Esophagus squamous epithelium (tissue), 5 donors: ENCODE data around the gene RMND5A. TPM values are rescaled to one million over a fixed set of nuclear protein-coding genes. Genes with fewer than 3 reads are reported as not detected.

Experiments used
- DNase-seq: peaks from one replicate; lab custom pipeline; 2025; lab: John Stamatoyannopoulos, UW
- H3K27ac ChIP-seq, 4 donors: fragments of 200-600 bp; sonication (generic); one replicate each; pipeline ENCODE4 v1.5.1; 2016 to 2019; ENCODE audit warnings: mild to moderate bottlenecking in 1 of 4
- H3K27me3 ChIP-seq, 4 donors: fragments of 200-600 bp; sonication (generic); 1 replicate in 3 of 4; 2 replicates in 1 of 4; pipeline versions ENCODE4 v1.5.1 to v1.6.0; 2017 to 2021; ENCODE audit warnings: antibody characterized with exemption in 1 of 4
- H3K36me3 ChIP-seq, 3 donors: fragments of 200-600 bp; sonication (generic); one replicate each; pipeline ENCODE4 v1.5.1; 2016 to 2019
- H3K4me1 ChIP-seq, 3 donors: fragments of 200-600 bp; sonication (generic); one replicate each; pipeline ENCODE4 v1.5.1; 2017 to 2019
- H3K4me3 ChIP-seq, 4 donors: fragments of 200-600 bp; sonication (generic); 1 replicate in 3 of 4; 2 replicates in 1 of 4; pipeline ENCODE4 v1.5.1; 2016 to 2019; ENCODE audit warnings: mild to moderate bottlenecking in 2 of 4, moderate library complexity in 1 of 4
- H3K9me3 ChIP-seq, 3 donors: fragments of 200-600 bp; sonication (generic); one replicate each; pipeline ENCODE4 v1.5.1; 2016 to 2019
- POLR2A ChIP-seq, 4 donors: fragments of 450-650 bp; IDR thresholded peaks; one replicate each; pipeline ENCODE4 v1.6.1; 2017; ENCODE audit warnings: antibody characterized with exemption in 4 of 4, mild to moderate bottlenecking in 4 of 4, moderate library complexity in 3 of 4
- WGBS, 2 donors: methylation state at CpG; one replicate each; pipeline ENCODE4 v1.1.5; 2018; 5-methylcytosine and 5-hydroxymethylcytosine counted together
- intact Hi-C: fragments of 100-400 bp; cut with DNase I; formaldehyde crosslinking; loops from one replicate; pipeline ENCODE4 v1.15.0; 2022
- total RNA-seq, 4 donors: library from RNA; depleted of rRNA; stranded (reverse); fragments of >200 nt; gene quantifications; one replicate each; pipeline ENCODE4 v1.1.0, GENCODE V29; 2016
- TF ChIP-seq, protein P1 (sequence below), 6 experiments: fragments of 450-650 bp in 4 of 6; fragments of 200-600 bp in 2 of 6; sonication (generic) in 2 of 6; IDR thresholded peaks; one replicate each; pipeline ENCODE4 v1.5.1; 2016 to 2019; ENCODE audit warnings: antibody characterized with exemption in 6 of 6, mild to moderate bottlenecking in 4 of 6, moderate library complexity in 4 of 6
- donor health status: DM: yes; HTN: yes; CAD: no.

RMND5A gene
- total RNA-seq, 4 donors from 2014 or later: 36.0 to 65.4 (median 48.7) TPM

DNA sequence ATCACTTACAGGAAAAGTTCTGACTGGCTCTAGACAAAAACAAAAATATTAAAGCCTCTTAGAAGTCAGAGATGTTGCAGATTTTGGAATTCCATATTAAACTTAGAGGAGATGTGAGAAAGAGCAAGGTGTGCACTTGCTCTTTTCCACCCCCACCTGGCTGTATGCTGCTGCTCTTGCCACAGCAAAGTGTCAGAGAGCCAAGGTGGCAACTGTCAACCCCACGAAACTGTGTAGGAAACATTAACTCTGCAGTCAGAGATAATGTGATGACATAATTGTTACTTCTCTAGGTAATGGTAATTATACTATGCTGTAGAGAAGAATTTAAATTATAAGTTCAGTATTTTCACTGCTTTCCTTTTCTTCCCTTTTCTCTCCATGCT, 45.2 kb downstream of the RMND5A start:
- Histone ChIP-seq H3K4me3 (no peak overlapping the region), H3K9me3 (no peaks in the 10 kb centered on the region), H3K36me3 (peaks cover 0 to 54% (median 8%) of the 10 kb centered on the region in 3 donors), H3K4me1 (peaks cover 0 to 8% (median 0%) of the 10 kb centered on the region in 3 donors), H3K27me3 (no peaks in the 10 kb centered on the region), H3K27ac (no peak overlapping the region)
- WGBS, 2 donors: 57 to 75% methylated on average over 1 of the region's 1 CpG
- no peak for TF ChIP-seq POLR2A (IDR thresholded peaks at IDR 0.05)
- TF ChIP-seq, protein P1, sequence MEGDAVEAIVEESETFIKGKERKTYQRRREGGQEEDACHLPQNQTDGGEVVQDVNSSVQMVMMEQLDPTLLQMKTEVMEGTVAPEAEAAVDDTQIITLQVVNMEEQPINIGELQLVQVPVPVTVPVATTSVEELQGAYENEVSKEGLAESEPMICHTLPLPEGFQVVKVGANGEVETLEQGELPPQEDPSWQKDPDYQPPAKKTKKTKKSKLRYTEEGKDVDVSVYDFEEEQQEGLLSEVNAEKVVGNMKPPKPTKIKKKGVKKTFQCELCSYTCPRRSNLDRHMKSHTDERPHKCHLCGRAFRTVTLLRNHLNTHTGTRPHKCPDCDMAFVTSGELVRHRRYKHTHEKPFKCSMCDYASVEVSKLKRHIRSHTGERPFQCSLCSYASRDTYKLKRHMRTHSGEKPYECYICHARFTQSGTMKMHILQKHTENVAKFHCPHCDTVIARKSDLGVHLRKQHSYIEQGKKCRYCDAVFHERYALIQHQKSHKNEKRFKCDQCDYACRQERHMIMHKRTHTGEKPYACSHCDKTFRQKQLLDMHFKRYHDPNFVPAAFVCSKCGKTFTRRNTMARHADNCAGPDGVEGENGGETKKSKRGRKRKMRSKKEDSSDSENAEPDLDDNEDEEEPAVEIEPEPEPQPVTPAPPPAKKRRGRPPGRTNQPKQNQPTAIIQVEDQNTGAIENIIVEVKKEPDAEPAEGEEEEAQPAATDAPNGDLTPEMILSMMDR (IDR thresholded peaks at IDR 0.05): no peak
- intact Hi-C loops: no loop called here
- no peak for DNase-seq

DNA sequence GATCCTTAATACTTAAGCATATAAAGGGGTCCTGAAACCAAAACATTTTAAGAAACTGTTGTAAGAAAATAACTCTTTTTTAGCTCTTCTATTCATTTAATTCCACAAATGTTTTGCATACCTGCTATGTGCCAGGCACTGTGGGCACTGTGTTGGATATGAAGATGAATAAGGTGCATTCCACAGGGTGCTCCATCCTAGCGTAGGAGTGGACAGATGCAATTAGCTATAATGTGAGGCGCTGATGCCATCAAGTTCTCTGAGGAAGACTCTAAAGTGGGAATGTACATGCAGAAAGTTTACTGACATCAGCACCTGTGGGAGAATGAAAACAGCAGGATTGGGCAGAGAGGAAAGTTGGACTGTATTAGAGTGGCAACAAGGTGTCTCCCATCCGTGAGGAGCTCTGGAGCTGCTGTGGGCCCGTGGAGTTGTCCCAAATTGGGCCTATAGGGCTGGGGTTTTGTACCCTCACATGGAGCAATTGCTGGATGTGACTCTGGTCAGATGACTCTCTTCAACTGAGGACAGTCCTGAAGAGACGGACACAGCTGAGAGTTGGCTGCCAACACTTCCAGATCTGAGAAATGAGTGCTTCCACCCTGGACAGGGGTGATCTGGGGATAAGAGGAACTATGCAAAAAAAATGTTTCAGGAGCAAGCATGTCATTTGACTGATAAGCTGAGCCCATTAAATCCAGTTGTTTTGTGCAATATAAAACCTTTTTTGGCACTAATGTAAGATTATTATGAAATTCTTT, 48.3 kb downstream of the RMND5A start:
- no peak for DNase-seq
- H3K9me3 ChIP-seq: no peaks in the 10 kb centered on the region
- no peaks in the 10 kb centered on the region for H3K27me3 ChIP-seq
- peaks cover 0 to 8% (median 0%) of the 10 kb centered on the region in 3 donors for H3K4me1 ChIP-seq
- H3K27ac ChIP-seq: no peak overlapping the region
- TF ChIP-seq, protein P1 (IDR thresholded peaks at IDR 0.05): no peak
- no peak for TF ChIP-seq POLR2A (IDR thresholded peaks at IDR 0.05)
- peaks cover 0 to 84% (median 27%) of the 10 kb centered on the region in 3 donors for H3K36me3 ChIP-seq
- H3K4me3 ChIP-seq: no peak overlapping the region
- intact Hi-C loops: no loop called here
- 91 to 95% methylated on average over 5 of the region's 5 CpGs for WGBS, 2 donors

DNA sequence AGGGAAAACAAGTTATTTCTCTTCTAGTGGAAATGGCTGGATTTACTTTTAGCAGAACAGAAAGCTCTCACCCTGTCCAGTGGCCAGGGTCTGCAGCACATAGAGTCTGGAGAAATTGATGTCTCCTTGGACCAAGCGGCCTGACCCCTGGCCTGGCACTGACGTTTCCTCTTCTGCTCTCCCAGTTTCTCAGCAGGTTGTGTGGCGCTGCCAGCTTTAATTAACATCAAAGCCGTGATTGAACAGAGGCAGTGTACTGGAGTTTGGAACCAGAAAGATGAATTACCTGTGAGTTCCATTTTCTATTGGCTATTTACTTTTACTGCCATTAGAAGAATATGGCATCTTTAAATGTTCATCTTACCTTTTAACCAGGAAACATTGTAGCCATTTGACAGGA, 49.7 kb downstream of the RMND5A start:
- Histone ChIP-seq H3K27me3 (no peaks in the 10 kb centered on the region), H3K4me3 (no peak overlapping the region), H3K4me1 (peaks cover 0 to 3% (median 0%) of the 10 kb centered on the region in 3 donors), H3K9me3 (no peaks in the 10 kb centered on the region), H3K27ac (no peak overlapping the region), H3K36me3 (peaks cover 0 to 98% (median 28%) of the 10 kb centered on the region in 3 donors)
- 87 to 88% methylated on average over 3 to 4 of the region's 4 CpGs for WGBS, 2 donors
- intact Hi-C loops: no loop called here
- TF ChIP-seq, protein P1 (IDR thresholded peaks at IDR 0.05): no peak
- TF ChIP-seq POLR2A (IDR thresholded peaks at IDR 0.05): no peak
- no peak for DNase-seq

DNA sequence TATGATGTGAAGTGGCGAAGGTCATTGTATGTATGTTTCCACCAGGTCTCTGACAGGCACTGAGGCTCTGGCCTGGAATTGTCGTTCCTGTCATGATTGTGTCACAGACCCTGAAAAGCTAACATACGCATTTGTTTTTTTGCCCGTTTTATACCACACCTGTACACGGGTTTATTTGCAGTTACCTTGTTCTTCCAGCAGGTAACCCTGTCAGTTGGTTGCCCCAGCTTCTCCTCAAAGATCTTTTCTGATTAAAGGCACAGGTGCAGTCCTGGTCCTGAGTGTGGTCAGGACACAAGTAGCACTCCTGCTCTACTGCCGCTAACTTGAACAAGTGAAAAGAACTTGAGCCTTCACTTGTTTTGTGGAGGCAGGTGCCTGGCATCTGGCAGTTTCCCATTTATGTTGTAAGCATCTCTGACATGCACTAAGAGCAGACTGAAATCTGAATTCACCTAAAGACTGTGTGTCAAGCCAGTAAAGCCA, 50.8 kb downstream of the RMND5A start:
- H3K9me3 ChIP-seq: no peaks in the 10 kb centered on the region
- TF ChIP-seq, protein P1 (IDR thresholded peaks at IDR 0.05): no peak
- no peak for TF ChIP-seq POLR2A (IDR thresholded peaks at IDR 0.05)
- peaks cover 0 to 99% (median 33%) of the 10 kb centered on the region in 3 donors for H3K36me3 ChIP-seq
- intact Hi-C loops: no loop called here
- no peaks in the 10 kb centered on the region for H3K27me3 ChIP-seq
- H3K27ac ChIP-seq: no peak overlapping the region
- no peak overlapping the region for H3K4me3 ChIP-seq
- WGBS, 2 donors: 77 to 79% methylated on average over 6 of the region's 6 CpGs
- no peaks in the 10 kb centered on the region for H3K4me1 ChIP-seq
- DNase-seq: no peak

GRCh38 chr2:86772611-86773010, 52.5 kb downstream of the RMND5A start:
- no peaks in the 10 kb centered on the region for H3K9me3 ChIP-seq
- DNase-seq: no peak
- no peak overlapping the region for H3K27ac ChIP-seq
- no peaks in the 10 kb centered on the region for H3K4me1 ChIP-seq
- TF ChIP-seq, protein P1 (IDR thresholded peaks at IDR 0.05): no peak
- TF ChIP-seq POLR2A (IDR thresholded peaks at IDR 0.05): no peak
- intact Hi-C loops: no loop called here
- peaks cover 0 to 100% (median 35%) of the 10 kb centered on the region in 3 donors for H3K36me3 ChIP-seq
- no peak overlapping the region for H3K4me3 ChIP-seq
- H3K27me3 ChIP-seq: no peaks in the 10 kb centered on the region
- 62 to 75% methylated on average over 5 of the region's 5 CpGs for WGBS, 2 donors
